Activated CD4-positive, alpha-beta memory T cell treated with anti-CD3 and anti-CD28 coated beads for 36 hours (primary cell): ENCODE data around the gene CACNB3. TPM values are rescaled to one million over a fixed set of nuclear protein-coding genes. Genes with fewer than 3 reads are reported as not detected.

Experiments
- CTCF ChIA-PET: fragments of 350-600 bp; sonication (Branson Sonifier 250); formaldehyde crosslinking; loops from one replicate; lab custom pipeline; 2021; ENCODE audit warnings: antibody characterized with exemption, inconsistent platforms; lab: Charles Lee
- POLR2A ChIA-PET: fragments of 350-600 bp; sonication (Branson Sonifier 250); formaldehyde crosslinking; loops from one replicate; lab custom pipeline; 2021; ENCODE audit warnings: antibody characterized with exemption; lab: Charles Lee
- DNase-seq: peaks from one replicate; pipeline ENCODE4 v3.0.0-alpha.2; 2020
- H3K27ac Mint-ChIP-seq: one replicate; pipeline ENCODE4 v1.8.0; 2021; ENCODE audit warnings: mixed read lengths
- H3K27me3 Mint-ChIP-seq: one replicate; pipeline ENCODE4 v1.8.0; 2021; ENCODE audit warnings: mixed read lengths
- H3K36me3 Mint-ChIP-seq: one replicate; pipeline ENCODE4 v1.8.0; 2021; ENCODE audit warnings: mixed read lengths
- H3K4me1 Mint-ChIP-seq: one replicate; pipeline ENCODE4 v1.8.0; 2021; ENCODE audit warnings: low read depth, mixed read lengths
- H3K4me3 Mint-ChIP-seq: one replicate; pipeline ENCODE4 v1.8.0; 2021; ENCODE audit warnings: mild to moderate bottlenecking, mixed read lengths
- H3K9me3 Mint-ChIP-seq: one replicate; pipeline ENCODE4 v1.8.0; 2021; ENCODE audit warnings: mixed read lengths
- intact Hi-C: fragments of 100-400 bp; cut with micrococcal nuclease; formaldehyde crosslinking; loops from one replicate; pipeline ENCODE4 v1.15.1; 2023
- total RNA-seq, 2 experiments: library from RNA; stranded (reverse); gene quantifications; one replicate each; pipeline ENCODE4 v1.2.3, GENCODE V29; 2021

Gene CACNB3
- total RNA-seq, 2 experiments from 2014 or later = 18.3 to 19.0 TPM

DNA sequence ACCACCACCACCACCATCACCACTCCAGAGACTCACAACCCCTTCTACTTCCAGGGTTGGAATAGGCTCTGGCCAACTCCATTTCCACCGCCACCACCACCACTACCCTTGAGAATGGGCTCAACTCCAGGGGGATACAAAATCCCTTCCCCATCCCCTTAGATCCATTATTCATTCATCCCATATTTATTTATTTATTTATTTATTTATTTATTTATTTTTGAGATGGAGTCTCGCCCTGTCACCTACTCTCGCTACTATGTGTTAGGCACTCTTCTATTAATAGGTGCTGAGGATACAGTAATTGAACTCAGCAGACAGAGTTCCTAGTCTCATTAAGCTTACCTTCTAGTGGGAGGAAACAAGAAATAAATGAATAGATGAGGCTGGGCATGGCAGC is 24.6 kb upstream of the CACNB3 start:
- Mint-ChIP-seq H3K4me1 (peaks cover 4% of the 10 kb centered on the region), H3K27ac (no peak overlapping the region), H3K36me3 (no peaks in the 10 kb centered on the region), H3K4me3 (no peak overlapping the region), H3K9me3 (no peaks in the 10 kb centered on the region), H3K27me3 (peaks cover 12% of the 10 kb centered on the region)
- CTCF ChIA-PET = interaction anchor here (0.7 to 7.1 kb wide), 11 partner anchors 10 to 252 kb away, joined by 3 to 247 read pairs (median 3); no protein-coding TSS in a partner anchor
- intact Hi-C loops = loop anchor here (10.0 kb wide), 1 partner anchor 169 kb away; no protein-coding TSS in a partner anchor
- POLR2A ChIA-PET = no interaction called here
- no peak for DNase-seq

DNA sequence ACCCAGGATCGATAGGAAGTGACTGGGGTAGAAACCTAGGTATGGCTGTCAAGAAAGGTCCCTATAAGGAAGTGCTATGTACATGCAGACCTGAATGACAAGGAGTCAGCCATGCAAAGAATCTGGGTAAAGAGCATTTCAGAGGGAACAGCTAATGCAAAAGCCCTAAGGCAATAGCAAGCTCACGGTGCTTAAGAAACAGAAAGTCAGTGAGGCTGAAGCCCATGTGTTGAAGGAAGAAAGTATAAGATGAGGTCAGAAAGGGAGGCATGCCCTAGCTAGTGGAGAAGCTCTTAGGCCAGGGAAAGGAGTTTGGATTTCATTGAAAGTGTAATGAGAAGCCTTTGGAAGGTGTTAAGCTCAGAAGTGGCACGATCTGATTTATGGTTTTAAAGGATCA is 23.4 kb upstream of the CACNB3 start:
- Mint-ChIP-seq H3K27me3 (peaks cover 11% of the 10 kb centered on the region), H3K27ac (no peak overlapping the region), H3K4me3 (no peak overlapping the region), H3K9me3 (no peaks in the 10 kb centered on the region), H3K4me1 (peaks cover 4% of the 10 kb centered on the region), H3K36me3 (no peaks in the 10 kb centered on the region)
- ChIA-PET CTCF (interaction anchor here (0.6 to 7.1 kb wide), 25 partner anchors 11 to 993 kb away, joined by 3 to 247 read pairs (median 4); partner anchors contain the start of genes DDX23 and KANSL2), POLR2A (interaction anchor here (0.6 to 1.0 kb wide), 2 partner anchors 42 to 703 kb away, joined by 3 to 4 read pairs; no protein-coding TSS in a partner anchor)
- no peak for DNase-seq
- intact Hi-C loops = loop anchor here (5.0 to 10.0 kb wide), 2 partner anchors 113 to 170 kb away; partner anchors contain the start of gene KANSL2

DNA sequence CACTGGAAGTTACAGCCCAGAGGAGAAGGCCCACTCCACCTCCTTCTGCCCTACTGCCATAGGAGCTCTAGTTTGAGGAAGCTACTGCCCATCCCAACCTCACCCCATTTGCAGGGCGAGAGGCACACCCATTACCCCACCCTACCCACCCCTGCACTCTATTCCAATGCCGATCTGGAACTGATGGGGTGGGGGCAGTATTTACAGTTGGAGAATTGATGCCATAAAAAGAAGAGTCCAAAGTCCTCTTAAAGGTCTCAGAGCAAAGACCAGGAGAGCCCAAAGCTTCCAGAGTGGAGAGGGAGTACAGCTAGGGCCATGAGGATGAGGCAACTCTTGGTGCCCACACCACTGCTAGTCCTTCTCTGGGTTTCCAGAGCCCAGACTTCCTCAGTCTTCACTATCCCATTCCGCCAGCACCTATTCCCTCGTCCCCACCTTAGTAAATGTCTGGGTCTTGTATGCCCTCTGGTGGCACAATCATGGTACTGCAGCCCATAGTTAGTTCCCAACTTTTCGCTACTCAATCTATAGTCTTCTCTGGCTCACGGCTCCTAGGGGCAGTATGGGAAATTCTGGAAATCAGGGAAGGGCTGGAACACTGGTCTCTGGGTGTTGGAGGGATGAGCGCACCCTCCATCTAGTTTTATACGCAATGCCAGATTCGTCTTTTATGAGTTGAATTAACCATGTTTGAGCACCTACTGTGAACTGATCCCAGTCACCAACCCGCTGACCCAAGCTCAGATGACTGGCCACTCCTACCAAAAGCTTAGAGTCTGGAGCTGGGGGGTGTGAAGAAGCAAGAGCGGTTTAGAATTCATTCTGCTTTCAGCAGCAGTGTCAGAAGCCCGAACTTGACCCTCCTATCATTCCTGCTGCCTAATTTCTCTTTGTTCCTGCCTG is 22.5 kb upstream of the CACNB3 start:
- POLR2A ChIA-PET = interaction anchor here (1.0 kb wide), 1 partner anchor 43 kb away, joined by 4 read pairs; no protein-coding TSS in a partner anchor
- intact Hi-C loops = loop anchor here (1.0 to 10.0 kb wide), 4 partner anchors 43 to 253 kb away; partner anchors contain the start of gene KANSL2
- Mint-ChIP-seq H3K36me3 (no peaks in the 10 kb centered on the region), H3K4me1 (peaks cover 4% of the 10 kb centered on the region), H3K4me3 (no peak overlapping the region), H3K27me3 (peaks cover 3% of the 10 kb centered on the region), H3K9me3 (no peaks in the 10 kb centered on the region), H3K27ac (no peak overlapping the region)
- DNase-seq = peak; percentile 71
- CTCF ChIA-PET = interaction anchor here (0.7 to 7.1 kb wide), 25 partner anchors 9 to 253 kb away, joined by 3 to 247 read pairs (median 4); partner anchors contain the start of genes DDX23 and KANSL2

DNA sequence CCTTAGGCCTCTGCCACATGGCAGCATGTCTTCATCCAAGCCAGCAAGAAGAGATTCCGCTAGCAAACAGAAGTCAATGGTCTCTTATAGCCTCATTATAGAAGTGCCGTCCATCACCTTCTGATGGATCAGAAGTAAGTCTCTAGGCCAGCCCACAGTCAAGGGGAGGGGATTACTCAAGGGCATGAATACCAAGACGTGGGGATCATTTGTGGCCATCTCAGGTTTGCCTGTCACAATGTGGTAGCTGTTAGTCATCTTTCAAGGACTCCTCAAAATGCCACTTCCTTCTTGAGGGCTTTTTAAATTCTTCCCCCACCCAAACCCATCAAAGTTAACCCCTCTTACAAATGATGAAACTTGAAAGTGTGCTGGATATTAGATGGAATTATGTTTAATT is 21.3 kb upstream of the CACNB3 start:
- Mint-ChIP-seq H3K27me3 (peaks cover 3% of the 10 kb centered on the region), H3K4me1 (peaks cover 4% of the 10 kb centered on the region), H3K4me3 (no peak overlapping the region), H3K9me3 (no peaks in the 10 kb centered on the region), H3K27ac (no peak overlapping the region), H3K36me3 (no peaks in the 10 kb centered on the region)
- intact Hi-C loops = loop anchor here (1.0 to 10.0 kb wide), 4 partner anchors 44 to 254 kb away; partner anchors contain the start of gene KANSL2
- ChIA-PET POLR2A (no interaction called here), CTCF (interaction anchor here (0.9 to 7.1 kb wide), 8 partner anchors 16 to 254 kb away, joined by 3 to 247 read pairs (median 6); no protein-coding TSS in a partner anchor)
- DNase-seq = peak; percentile 35

DNA sequence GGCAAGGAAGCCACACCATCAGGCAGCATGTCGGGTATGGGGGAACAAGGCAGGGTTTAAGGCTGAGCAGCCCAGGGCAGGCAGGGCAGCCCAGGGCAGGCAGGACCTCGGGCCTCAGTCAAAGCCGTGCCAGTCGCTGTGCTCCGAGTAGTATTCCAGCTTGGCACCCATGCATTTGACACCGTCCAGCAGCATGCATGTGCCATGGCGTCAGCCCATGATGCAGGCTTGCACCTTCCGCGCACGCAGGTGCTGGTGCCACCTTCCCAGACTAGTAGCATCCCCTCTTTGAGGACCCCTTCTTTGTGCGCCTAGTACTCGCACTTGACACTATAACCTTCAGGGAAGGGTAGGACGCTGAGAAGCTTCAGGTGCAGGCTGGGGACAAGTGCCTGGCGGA is 17.8 kb upstream of the CACNB3 start:
- H3K4me3 Mint-ChIP-seq = no peak overlapping the region
- ChIA-PET POLR2A (no interaction called here), CTCF (interaction anchor here (2.5 kb wide), 1 partner anchor 14 kb away, joined by 10 read pairs; no protein-coding TSS in a partner anchor)
- no peak for DNase-seq
- H3K4me1 Mint-ChIP-seq = peaks cover 7% of the 10 kb centered on the region
- H3K27me3 Mint-ChIP-seq = no peaks in the 10 kb centered on the region
- intact Hi-C loops = no loop called here
- no peaks in the 10 kb centered on the region for H3K36me3 Mint-ChIP-seq
- no peak overlapping the region for H3K27ac Mint-ChIP-seq
- H3K9me3 Mint-ChIP-seq = no peaks in the 10 kb centered on the region

DNA sequence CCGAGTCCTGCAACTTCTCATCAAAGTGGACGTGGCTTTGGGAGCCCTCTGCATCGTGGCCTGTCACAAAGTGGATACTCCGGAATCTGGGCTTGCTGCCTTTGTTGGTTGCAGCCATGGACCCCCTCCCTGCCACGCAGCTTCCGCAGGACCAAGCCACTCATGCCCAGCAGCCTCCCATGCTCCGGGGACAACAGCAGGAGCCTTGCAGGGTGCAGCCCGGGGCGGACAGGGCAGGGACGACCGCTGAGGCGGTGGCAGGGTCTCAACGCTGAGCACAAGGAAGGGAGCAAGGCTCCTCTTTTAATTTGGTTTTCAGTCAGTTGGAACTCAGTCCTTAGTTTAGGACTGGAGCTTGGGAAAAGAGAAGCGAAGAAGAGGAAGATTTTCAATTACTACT is 17.3 kb upstream of the CACNB3 start:
- H3K9me3 Mint-ChIP-seq = no peaks in the 10 kb centered on the region

DNA sequence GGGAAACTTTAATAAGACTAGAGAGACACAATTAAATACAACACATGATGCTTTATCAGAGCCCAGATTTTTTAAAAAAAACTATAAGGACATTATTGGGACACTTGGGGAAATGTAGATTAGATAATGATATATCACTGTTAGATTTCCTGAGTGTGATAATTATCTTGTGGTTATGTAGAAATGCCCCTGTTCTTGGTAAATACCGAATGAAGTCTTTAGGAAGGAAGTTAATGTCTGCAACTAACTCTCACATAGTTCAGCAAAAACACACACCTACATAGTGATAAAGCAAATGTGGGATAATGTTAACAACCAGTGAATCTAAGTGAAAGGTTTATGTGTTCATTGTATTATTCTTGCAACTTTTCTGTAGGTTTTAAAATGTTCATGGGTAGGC is 14.6 kb upstream of the CACNB3 start:
- ChIA-PET CTCF (interaction anchor here (1.5 kb wide), 1 partner anchor 11 kb away, joined by 3 read pairs; no protein-coding TSS in a partner anchor), POLR2A (no interaction called here)
- no peak overlapping the region for H3K4me3 Mint-ChIP-seq
- H3K4me1 Mint-ChIP-seq = peaks cover 3% of the 10 kb centered on the region
- intact Hi-C loops = no loop called here
- H3K27me3 Mint-ChIP-seq = no peaks in the 10 kb centered on the region
- no peak overlapping the region for H3K27ac Mint-ChIP-seq
- no peak for DNase-seq
- H3K9me3 Mint-ChIP-seq = no peaks in the 10 kb centered on the region
- H3K36me3 Mint-ChIP-seq = no peaks in the 10 kb centered on the region

More for the DNA sequence above, 17.3 kb upstream of the CACNB3 start:
- ChIA-PET CTCF (interaction anchor here (2.5 kb wide), 1 partner anchor 14 kb away, joined by 10 read pairs; no protein-coding TSS in a partner anchor), POLR2A (no interaction called here)
- no peak for DNase-seq
- Mint-ChIP-seq H3K27me3 (no peaks in the 10 kb centered on the region), H3K36me3 (no peaks in the 10 kb centered on the region), H3K27ac (no peak overlapping the region), H3K4me3 (no peak overlapping the region), H3K4me1 (peaks cover 4% of the 10 kb centered on the region)
- intact Hi-C loops = no loop called here

DNA sequence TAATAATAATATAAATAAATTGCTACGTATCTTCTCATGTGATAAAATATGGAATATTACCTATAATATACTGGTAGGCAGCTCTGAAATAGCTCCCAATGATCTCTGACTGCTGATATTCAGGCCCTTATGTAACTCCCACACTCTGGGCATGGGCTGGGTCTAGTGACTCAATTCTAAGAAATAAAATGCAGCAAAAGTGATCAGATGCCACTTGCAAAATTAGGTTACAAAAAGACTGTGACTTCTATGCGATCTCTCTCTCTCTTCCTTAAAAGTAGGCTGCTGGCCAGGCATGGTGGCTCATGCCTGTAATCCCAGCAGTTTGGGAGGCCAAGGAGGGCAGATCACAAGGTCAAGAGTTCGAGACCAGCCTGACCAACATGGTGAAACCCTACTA is 10.3 kb upstream of the CACNB3 start:
- Mint-ChIP-seq H3K4me3 (no peak overlapping the region), H3K27me3 (no peaks in the 10 kb centered on the region)
- POLR2A ChIA-PET = no interaction called here

DNA sequence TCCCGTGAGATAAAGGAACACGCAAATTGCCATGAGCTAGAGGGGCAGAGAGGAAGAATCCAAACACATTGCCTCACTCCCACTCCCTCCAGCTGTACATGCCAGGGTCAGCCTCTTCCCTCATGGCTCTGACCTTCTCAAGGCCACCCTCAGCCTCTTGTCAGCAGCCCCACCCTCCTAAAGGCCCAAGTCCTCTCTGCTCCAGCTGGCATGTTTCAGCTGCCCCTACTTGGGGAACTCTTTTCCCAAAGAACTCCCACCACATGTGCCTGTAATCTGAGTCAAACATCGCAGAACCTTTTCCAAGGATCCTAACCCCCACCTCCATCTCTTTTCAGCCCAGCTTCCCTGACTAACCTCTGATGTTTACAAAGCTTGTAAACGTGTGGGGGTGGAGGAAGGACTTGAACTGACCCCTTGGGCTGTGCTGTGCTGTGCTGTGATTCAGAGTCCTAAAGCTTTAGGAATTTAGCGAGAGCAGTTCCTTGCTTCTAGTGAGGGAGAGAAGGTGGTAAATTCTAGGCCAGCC is 7.3 kb upstream of the CACNB3 start:
- no peak overlapping the region for H3K27ac Mint-ChIP-seq
- H3K9me3 Mint-ChIP-seq = no peaks in the 10 kb centered on the region
- ChIA-PET CTCF (interaction anchor here (0.9 to 5.6 kb wide), 4 partner anchors 15 to 177 kb away, joined by 3 to 38 read pairs (median 4); no protein-coding TSS in a partner anchor), POLR2A (no interaction called here)
- H3K4me3 Mint-ChIP-seq = no peak overlapping the region
- H3K4me1 Mint-ChIP-seq = peaks cover 9% of the 10 kb centered on the region
- no peaks in the 10 kb centered on the region for H3K36me3 Mint-ChIP-seq
- H3K27me3 Mint-ChIP-seq = no peaks in the 10 kb centered on the region
- no peak for DNase-seq
- intact Hi-C loops = no loop called here

More for the DNA sequence above, 10.3 kb upstream of the CACNB3 start:
- H3K27ac Mint-ChIP-seq = no peak overlapping the region
- DNase-seq = no peak
- H3K9me3 Mint-ChIP-seq = no peaks in the 10 kb centered on the region
- intact Hi-C loops = no loop called here
- CTCF ChIA-PET = no interaction called here
- no peaks in the 10 kb centered on the region for H3K36me3 Mint-ChIP-seq
- H3K4me1 Mint-ChIP-seq = peaks cover 3% of the 10 kb centered on the region

DNA sequence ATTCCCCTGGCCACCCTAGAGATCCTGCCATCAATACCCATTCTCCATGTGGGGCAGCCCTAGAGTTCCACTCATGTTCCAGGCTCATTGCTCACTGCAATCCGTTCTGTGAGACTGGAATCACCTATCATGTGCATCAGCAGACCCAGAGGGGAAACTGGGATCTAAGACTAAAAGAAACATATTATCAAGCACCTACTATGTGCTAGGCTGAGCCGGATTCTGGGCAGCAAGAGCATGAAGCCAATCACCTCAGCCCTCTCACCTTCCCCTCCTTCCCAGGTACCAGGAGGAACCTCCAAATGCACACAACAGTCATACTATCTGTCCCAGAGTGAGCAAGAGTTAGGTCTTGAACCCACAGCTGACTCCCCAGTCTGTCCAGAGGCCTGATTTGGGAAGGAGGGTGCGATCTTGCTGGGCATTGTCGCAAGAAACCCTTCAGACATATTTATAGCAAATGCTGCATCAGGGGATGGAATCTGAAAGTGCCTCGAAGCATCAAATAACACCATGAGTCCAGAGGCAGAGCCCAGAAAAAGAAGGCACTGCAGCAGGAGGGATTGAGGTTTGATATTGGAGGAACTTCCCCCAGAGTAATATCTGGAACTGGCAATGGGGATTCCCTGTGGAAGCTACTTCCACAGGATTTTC is 6.7 kb upstream of the CACNB3 start:
- ChIA-PET POLR2A (no interaction called here), CTCF (interaction anchor here (0.9 to 5.6 kb wide), 5 partner anchors 16 to 177 kb away, joined by 3 to 38 read pairs (median 4); no protein-coding TSS in a partner anchor)
- Mint-ChIP-seq H3K4me1 (peaks cover 14% of the 10 kb centered on the region), H3K36me3 (no peaks in the 10 kb centered on the region), H3K27ac (no peak overlapping the region), H3K9me3 (no peaks in the 10 kb centered on the region), H3K4me3 (no peak overlapping the region), H3K27me3 (peaks cover 4% of the 10 kb centered on the region)
- intact Hi-C loops = no loop called here
- no peak for DNase-seq

DNA sequence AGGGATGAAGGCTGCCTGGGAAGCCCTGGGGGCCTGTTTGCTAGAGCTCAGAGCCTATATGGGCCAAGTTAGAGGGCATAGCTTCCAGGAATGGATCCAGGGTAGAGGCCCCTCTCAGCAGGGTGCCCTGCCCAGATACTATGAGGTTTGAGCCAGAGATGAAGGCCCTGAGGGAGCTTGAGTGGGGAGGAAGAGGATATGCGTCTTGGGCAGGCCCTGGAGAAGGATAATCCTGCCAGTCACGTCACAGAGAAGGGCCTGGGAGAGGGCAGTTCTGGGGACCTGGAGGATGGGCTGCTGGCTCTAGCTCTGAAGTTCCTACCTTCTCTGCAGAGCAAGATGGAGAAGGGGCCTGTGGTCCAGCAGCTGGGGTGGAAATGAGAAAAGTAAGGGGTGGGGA is 5.9 kb upstream of the CACNB3 start:
- ChIA-PET POLR2A (no interaction called here), CTCF (interaction anchor here (0.8 to 5.6 kb wide), 4 partner anchors 17 to 176 kb away, joined by 3 to 38 read pairs (median 4); no protein-coding TSS in a partner anchor)
- peaks cover 19% of the 10 kb centered on the region for H3K4me1 Mint-ChIP-seq
- no peaks in the 10 kb centered on the region for H3K36me3 Mint-ChIP-seq
- H3K9me3 Mint-ChIP-seq = no peaks in the 10 kb centered on the region
- no peak overlapping the region for H3K4me3 Mint-ChIP-seq
- no peak for DNase-seq
- H3K27ac Mint-ChIP-seq = no peak overlapping the region
- intact Hi-C loops = no loop called here
- H3K27me3 Mint-ChIP-seq = peaks cover 7% of the 10 kb centered on the region
